HL-60 (cell line): ENCODE results near the gene NOTO.

Source experiments
- TF ChIP-seq, protein P1 (sequence below): IDR thresholded peaks from one replicate; pipeline ENCODE4 v1.5.1; 2011; ENCODE audit warnings: low read length, control low read depth, inconsistent platforms; ENCODE audit not compliant: insufficient read depth
- TF ChIP-seq, protein P2 (sequence below): IDR thresholded peaks from 2 replicates; pipeline ENCODE4 v1.6.1; 2012; ENCODE audit warnings: low read depth; ENCODE audit not compliant: insufficient replicate concordance

DNA sequence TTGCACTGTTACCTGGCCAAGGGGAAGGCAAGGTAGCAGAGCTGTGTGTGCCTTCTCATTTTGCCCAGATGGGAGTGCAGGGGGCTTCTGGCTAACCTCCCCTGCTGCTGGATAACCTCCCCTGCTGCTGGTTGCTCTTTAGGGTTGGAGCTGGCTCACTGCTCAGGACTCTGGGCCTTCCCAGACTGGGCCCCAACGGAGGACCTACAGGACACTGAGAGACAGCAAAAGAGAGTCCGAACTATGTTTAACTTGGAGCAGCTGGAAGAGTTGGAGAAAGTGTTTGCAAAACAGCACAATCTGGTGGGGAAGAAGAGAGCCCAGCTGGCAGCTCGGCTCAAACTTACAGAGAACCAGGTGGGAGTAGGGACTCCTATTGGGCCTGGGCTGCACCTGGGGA, 5.9 kb downstream of the NOTO start:
- TF ChIP-seq, protein P1, sequence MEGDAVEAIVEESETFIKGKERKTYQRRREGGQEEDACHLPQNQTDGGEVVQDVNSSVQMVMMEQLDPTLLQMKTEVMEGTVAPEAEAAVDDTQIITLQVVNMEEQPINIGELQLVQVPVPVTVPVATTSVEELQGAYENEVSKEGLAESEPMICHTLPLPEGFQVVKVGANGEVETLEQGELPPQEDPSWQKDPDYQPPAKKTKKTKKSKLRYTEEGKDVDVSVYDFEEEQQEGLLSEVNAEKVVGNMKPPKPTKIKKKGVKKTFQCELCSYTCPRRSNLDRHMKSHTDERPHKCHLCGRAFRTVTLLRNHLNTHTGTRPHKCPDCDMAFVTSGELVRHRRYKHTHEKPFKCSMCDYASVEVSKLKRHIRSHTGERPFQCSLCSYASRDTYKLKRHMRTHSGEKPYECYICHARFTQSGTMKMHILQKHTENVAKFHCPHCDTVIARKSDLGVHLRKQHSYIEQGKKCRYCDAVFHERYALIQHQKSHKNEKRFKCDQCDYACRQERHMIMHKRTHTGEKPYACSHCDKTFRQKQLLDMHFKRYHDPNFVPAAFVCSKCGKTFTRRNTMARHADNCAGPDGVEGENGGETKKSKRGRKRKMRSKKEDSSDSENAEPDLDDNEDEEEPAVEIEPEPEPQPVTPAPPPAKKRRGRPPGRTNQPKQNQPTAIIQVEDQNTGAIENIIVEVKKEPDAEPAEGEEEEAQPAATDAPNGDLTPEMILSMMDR = no peak
- TF ChIP-seq, protein P2, sequence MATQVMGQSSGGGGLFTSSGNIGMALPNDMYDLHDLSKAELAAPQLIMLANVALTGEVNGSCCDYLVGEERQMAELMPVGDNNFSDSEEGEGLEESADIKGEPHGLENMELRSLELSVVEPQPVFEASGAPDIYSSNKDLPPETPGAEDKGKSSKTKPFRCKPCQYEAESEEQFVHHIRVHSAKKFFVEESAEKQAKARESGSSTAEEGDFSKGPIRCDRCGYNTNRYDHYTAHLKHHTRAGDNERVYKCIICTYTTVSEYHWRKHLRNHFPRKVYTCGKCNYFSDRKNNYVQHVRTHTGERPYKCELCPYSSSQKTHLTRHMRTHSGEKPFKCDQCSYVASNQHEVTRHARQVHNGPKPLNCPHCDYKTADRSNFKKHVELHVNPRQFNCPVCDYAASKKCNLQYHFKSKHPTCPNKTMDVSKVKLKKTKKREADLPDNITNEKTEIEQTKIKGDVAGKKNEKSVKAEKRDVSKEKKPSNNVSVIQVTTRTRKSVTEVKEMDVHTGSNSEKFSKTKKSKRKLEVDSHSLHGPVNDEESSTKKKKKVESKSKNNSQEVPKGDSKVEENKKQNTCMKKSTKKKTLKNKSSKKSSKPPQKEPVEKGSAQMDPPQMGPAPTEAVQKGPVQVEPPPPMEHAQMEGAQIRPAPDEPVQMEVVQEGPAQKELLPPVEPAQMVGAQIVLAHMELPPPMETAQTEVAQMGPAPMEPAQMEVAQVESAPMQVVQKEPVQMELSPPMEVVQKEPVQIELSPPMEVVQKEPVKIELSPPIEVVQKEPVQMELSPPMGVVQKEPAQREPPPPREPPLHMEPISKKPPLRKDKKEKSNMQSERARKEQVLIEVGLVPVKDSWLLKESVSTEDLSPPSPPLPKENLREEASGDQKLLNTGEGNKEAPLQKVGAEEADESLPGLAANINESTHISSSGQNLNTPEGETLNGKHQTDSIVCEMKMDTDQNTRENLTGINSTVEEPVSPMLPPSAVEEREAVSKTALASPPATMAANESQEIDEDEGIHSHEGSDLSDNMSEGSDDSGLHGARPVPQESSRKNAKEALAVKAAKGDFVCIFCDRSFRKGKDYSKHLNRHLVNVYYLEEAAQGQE = no peak
